Measurements from ENCODE around the gene MAGEA4. TPM values are rescaled to one million over a fixed set of nuclear protein-coding genes. Genes with fewer than 3 reads are reported as not detected.
"Not testable (repeated sequence)": the region's sequence is repeated elsewhere in the genome, so short reads cannot be mapped to it uniquely, and the experiment has no call there.

MAGEA4 gene
- polyA plus RNA-seq, 3 donors = not detected

GRCh38 chrX:151912221-151912620 lies 468 bp upstream of the MAGEA4 start:
- H4K20me1 ChIP-seq (ENCODE audit: insufficient read depth, low read length) = no peaks in the 10 kb centered on the region
- no CpG with 5 or more reads among the region's 11 CpGs for WGBS (ENCODE audit: insufficient coverage)
- H3K36me3 ChIP-seq (replicated peaks in 1 of 2; ENCODE audit: control insufficient read depth in 1 of 2, insufficient read depth in 2 of 2, low read length in 2 of 2) = no peaks in the 10 kb centered on the region
- H3K9me3 ChIP-seq (replicated peaks in 1 of 2; ENCODE audit: control insufficient read depth in 1 of 2, insufficient read depth in 1 of 2, low read length in 2 of 2) = no peaks in the 10 kb centered on the region
- peaks cover 0 to 9% (median 2%) of the 10 kb centered on the region in 7 donors for H3K9me3 Mint-ChIP-seq
- no peak for TF ChIP-seq CTCF (IDR thresholded peaks at IDR 0.05)
- H3K4me2 ChIP-seq (replicated peaks; ENCODE audit: extremely low read depth, low read length, poor library complexity, severe bottlenecking) = no peak overlapping the region
- H2AFZ ChIP-seq (ENCODE audit: insufficient read depth, low read depth, low read length, poor library complexity, severe bottlenecking) = no peak overlapping the region
- H3K4me3 ChIP-seq (replicated peaks in 1 of 3; ENCODE audit: low read depth in 2 of 3, low read length in 3 of 3) = no peak overlapping the region
- no peaks in the 10 kb centered on the region for H3K79me2 ChIP-seq (ENCODE audit: insufficient read depth, low read length)
- intact Hi-C loops (cut with micrococcal nuclease) = no loop called here
- no peaks in the 10 kb centered on the region for H3K4me1 ChIP-seq (ENCODE audit: control insufficient read depth in 1 of 2, insufficient read depth in 2 of 2, low read length in 2 of 2)
- H3K27me3 ChIP-seq (ENCODE audit: control insufficient read depth in 2 of 2, insufficient read depth in 2 of 2, low read length in 2 of 2) = no peaks in the 10 kb centered on the region
- peaks cover 0 to 2% (median 1%) of the 10 kb centered on the region in 3 donors for H3K27me3 Mint-ChIP-seq (ENCODE audit: low read depth in 3 of 3)
- H3K4me3 Mint-ChIP-seq = no peak overlapping the region
- H3K36me3 Mint-ChIP-seq = no peaks in the 10 kb centered on the region
- H3K27ac ChIP-seq (ENCODE audit: low read depth in 1 of 2, low read length in 2 of 2) = no peak overlapping the region
- no peak for DNase-seq
- H3K4me1 Mint-ChIP-seq = no peaks in the 10 kb centered on the region
- H3K9ac ChIP-seq (ENCODE audit: insufficient read depth, low read length, poor library complexity, severe bottlenecking) = no peak overlapping the region
- H3K27ac Mint-ChIP-seq = no peak overlapping the region

- H3K4me3 ChIP-seq (replicated peaks in 1 of 3; ENCODE audit: low read depth in 2 of 3, low read length in 3 of 3); H3K4me3 Mint-ChIP-seq; H4K20me1 ChIP-seq (ENCODE audit: insufficient read depth, low read length); H3K27ac Mint-ChIP-seq; H3K27ac ChIP-seq (ENCODE audit: low read depth in 1 of 2, low read length in 2 of 2); H3K27me3 Mint-ChIP-seq (ENCODE audit: low read depth in 3 of 3); H2AFZ ChIP-seq (ENCODE audit: insufficient read depth, low read depth, low read length, poor library complexity, severe bottlenecking); DNase-seq; intact Hi-C loops (cut with micrococcal nuclease); H3K36me3 Mint-ChIP-seq; H3K4me1 ChIP-seq (ENCODE audit: control insufficient read depth in 1 of 2, insufficient read depth in 2 of 2, low read length in 2 of 2); H3K27me3 ChIP-seq (ENCODE audit: control insufficient read depth in 2 of 2, insufficient read depth in 2 of 2, low read length in 2 of 2); H3K36me3 ChIP-seq (replicated peaks in 1 of 2; ENCODE audit: control insufficient read depth in 1 of 2, insufficient read depth in 2 of 2, low read length in 2 of 2); H3K9ac ChIP-seq (ENCODE audit: insufficient read depth, low read length, poor library complexity, severe bottlenecking); H3K4me2 ChIP-seq (replicated peaks; ENCODE audit: extremely low read depth, low read length, poor library complexity, severe bottlenecking); H3K79me2 ChIP-seq (ENCODE audit: insufficient read depth, low read length); H3K4me1 Mint-ChIP-seq: not testable (repeated sequence)
- H3K9me3 Mint-ChIP-seq = peaks cover 2 to 32% (median 12%) of the 10 kb centered on the region in 7 donors
- H3K9me3 ChIP-seq (replicated peaks in 1 of 2; ENCODE audit: control insufficient read depth in 1 of 2, insufficient read depth in 1 of 2, low read length in 2 of 2) = peaks cover 11 to 28% of the 10 kb centered on the region in 2 donors
- WGBS (ENCODE audit: insufficient coverage) = no CpG with 5 or more reads among the region's 18 CpGs
Measured at GRCh38 chrX:151918736-151919135, 6.0 kb downstream of the MAGEA4 start.

Measured in CD14-positive monocyte (primary cell).